ENCODE results near the gene SOCS3.

GRCh38 chr17:78332991-78333390 is 26.9 kb downstream of the SOCS3 start:
- no peak for TF ChIP-seq CTCF (IDR thresholded peaks at IDR 0.05)
- TF ChIP-seq EP300 (IDR thresholded peaks at IDR 0.05) = no peak

Data from sigmoid colon (tissue), 4 donors.